T-helper 1 cell (primary cell): ENCODE measurements around the gene S100A8.

Source experiments
- DNase-seq, 5 donors: peaks; one replicate each; pipeline ENCODE4 v3.0.0-alpha.2; 2012 to 2020

The S100A8 gene

DNA sequence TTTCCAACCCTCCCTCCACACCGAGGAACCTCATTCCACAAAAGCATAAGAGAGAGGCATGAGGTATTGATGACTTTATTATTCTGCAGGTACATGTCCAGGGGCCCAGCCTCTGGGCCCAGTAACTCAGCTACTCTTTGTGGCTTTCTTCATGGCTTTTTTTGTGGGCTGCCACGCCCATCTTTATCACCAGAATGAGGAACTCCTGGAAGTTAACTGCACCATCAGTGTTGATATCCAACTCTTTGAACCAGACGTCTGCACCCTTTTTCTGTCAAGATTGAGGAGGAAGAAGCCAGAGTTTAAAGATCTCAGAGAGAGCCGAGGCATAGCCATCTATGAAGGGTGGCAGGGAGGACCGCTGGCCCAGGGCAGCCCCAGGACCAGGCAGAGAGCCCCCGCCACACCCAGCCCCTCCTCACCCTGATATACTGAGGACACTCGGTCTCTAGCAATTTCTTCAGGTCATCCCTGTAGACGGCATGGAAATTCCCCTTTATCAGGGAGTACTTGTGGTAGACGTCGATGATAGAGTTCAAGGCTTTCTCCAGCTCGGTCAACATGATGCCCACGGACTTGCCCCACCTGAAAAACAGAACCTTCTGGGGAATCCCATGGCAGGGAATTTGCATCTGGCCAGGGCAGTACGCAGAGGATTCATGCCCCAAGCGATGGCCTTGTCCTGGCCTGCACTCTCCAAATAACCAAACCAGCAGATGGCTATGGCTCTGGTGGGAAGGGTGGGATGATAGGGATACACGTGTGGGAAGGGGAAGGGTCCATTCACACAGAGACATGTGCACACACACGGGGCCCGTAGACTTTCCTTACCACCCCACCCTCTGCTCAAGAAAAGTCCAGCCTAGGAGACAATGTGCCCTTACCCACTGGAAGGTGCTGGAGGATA lies 647 bp downstream of the S100A8 start:
- no peak for DNase-seq

DNA sequence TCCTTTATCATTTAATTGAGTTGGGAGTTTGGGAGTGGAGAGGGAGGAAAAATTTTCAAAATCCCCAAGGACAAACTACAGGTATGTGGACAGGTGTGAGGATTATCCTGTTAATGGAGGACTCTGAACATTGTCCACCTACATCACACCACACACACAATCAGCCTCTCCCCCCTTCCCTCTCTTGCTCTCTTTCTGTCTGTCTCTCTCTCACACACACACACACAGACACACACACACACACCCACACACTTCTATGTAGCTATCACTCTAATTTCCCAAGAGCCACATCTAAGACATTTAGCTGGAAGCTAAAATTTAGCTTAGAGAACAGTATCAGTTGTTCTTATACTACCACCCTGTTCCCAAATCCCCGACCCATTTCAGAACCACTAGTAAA lies 1.5 kb downstream of the S100A8 start:
- no peak for DNase-seq

DNA sequence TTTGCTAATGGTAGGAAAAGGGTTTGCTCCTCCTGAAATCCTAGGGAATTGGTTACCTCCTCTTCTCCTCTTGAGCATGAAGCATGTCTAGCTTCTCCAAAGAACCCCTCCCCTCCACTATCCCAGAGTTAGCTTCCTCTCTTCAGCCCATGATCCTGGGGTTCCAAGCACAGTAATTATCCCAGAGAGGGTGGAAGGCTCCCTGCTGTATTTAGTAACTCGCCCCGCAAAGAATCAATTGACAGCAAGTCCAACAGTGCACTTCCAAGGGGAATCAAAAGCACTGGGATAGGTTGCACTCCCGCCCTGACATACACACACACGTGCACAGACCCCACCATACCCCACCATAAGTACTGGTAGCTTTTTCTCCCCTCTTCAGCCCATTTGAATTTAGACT lies 3.1 kb downstream of the S100A8 start:
- no peak for DNase-seq

DNA sequence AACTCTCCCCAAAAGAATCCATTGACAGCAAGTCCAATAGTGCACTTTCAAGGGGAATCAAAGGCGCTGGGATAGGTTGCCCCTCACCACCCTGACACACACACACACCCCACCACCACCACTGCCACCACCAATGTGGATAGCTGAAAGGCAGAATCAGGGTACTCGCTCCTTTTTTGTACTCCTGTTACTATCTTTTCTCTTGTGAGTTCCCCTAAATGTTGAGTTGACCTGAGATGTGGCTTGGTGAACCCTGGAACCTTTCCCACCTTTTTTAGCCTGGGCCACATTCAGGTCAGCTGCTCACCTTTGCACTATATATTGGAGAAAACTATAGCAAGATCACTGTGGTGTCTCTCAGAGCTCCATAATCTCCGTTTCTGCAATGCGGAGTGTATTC lies 3.9 kb downstream of the S100A8 start:
- DNase-seq, result no peak

DNA sequence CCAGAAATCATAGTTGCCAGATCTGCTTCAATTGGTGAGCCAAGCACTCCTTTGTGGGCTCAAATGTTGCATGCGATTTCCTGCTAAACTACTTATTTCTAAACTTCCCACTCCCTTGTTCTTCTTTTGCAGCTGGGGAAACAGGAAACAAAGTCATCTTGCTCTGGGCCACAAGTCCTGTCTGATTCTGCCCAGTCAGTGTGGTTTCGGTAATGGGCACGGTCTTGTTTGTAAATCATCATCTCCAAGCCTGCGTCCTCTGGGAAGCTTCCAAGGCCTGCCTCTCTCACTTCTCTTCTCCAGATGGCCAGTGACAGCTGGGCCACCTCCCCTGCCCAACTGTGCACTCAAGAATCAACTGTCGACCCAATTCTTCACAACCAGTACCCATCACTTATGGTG lies 4.4 kb downstream of the S100A8 start:
- DNase-seq, result peak in 1 of 5 donors; percentile 30

DNA sequence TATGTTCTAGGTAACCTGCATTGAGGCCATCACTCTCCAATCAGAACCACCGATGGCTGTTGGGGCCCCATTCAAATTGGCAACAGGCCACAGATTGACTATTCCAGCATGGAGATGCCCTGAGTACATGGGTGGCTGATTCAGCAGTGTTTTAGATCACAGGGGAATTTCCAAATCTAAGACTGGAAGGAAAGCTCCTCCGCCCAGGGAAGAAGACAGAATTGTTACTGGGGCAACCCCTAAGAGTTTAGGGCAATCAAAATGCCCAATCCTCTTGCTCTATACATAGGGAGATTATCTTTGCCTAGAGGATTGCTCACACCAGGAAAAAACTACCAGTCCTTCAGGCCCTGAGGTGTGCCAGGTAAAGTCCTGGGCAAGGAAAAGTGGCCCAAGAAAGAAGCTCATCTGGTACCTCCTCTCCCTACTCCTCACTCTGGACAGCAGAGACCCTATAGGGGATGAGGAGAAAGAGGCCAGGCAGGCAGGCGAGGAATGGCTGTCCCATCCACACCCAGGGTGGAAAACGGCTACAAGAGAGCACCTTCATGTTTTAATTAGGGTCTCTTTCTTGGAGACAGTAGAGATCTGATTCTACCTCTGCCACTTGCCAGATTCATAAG lies 5.8 kb downstream of the S100A8 start:
- no peak for DNase-seq

DNA sequence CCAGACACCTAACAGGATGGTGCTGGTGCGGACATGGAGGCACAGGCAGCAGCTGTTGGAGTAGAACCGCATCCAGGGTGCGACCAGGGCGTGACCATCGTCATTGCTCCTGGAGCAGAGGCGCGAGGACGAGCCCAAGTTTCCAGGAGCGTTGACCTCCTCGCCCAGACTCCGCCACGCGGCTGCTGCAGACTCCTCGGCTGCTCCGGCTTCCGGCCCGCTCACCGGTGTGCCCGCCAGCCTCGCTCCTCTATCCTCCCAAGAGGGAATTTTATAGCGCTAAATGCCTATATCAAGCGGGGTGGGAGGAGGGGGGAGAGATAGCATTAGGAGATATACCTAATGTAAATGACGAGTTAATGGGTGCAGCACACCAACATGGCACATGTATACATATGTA lies 10.2 kb downstream of the S100A8 start:
- no peak for DNase-seq

DNA sequence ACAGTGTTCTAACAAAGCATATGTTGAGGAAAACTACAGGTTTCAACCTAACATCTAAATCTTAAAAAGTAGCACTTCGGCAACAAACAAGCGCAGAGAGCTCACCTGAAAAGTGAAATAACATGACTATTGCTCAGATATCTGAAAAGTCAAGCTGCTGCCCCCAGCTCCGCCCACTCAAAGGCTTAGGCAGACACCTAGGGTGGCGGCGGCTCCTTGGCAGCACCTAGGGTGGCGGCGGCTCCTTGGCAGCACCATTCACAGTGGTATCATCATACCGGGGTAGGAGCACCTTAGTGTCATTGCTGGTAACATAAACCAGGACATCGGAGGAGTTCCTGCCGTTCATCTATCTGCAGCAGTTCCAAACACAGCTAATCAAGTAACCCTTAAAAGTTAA lies 11.3 kb downstream of the S100A8 start:
- no peak for DNase-seq

DNA sequence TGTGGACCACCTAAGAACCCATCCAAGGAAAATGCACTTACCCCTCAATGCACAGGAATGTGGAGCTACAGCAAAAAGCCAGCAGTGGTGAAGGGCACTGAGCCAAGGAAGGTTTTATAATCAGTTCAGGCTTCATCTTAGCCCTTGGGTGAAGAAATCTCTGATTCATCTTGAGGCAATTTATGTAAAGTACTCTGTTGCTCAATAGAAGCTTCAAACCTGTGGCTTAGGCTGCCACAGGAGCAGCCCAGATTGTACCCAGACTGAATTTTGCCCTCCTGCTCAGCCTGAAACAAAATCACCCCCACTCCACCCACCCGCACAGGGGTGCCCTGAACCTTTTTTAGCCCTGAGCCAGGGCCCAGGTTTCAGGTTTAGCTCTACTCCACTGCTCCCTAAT lies 15.4 kb downstream of the S100A8 start, which contains the start of gene S100A12:
Gene S100A12, minus strand, starts transcription at position 111 of the 400 bp plus-strand sequence. CDS start 1,029 bp downstream, outside the sequence.
- DNase-seq, result no peak

DNA sequence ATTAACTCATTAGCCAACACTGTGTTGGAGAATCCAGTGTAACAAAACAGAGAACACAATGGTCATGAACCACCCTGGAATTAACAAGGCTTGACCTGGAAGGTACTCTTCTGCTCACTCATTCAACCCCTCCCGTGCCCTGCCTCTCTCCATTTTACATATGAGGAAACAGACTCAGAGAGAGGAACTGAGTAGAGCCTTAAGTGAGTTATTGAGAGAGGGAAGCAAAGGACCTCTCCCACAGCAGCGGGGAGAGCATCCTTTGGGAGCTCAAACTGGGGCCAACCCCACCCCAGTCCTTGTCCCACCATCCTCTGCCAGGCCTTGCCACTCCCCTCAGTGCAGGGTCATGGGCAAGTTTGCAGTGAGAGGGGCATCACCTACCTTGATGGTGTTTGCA lies 16.8 kb downstream of the S100A8 start:
- DNase-seq, result no peak

DNA sequence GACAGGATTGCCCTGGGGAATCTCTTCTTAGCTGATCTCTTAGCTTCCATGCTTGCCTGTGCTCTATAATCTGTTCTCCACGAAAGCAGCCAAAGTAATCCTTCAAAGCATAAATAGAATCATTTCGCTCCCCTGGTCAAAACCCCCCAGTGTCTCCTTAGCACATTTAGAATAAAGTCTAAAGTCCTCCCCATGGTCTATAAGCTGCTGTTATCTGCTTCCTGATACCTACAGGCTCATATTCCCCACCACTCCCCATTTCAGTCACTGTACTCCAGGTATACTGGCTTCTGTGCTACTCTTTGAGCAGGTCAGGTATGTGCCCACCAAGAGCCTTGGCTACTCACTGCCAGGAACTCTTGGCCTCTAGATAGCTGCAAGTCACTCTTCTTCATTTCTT lies 18.3 kb downstream of the S100A8 start:
- no peak for DNase-seq

DNA sequence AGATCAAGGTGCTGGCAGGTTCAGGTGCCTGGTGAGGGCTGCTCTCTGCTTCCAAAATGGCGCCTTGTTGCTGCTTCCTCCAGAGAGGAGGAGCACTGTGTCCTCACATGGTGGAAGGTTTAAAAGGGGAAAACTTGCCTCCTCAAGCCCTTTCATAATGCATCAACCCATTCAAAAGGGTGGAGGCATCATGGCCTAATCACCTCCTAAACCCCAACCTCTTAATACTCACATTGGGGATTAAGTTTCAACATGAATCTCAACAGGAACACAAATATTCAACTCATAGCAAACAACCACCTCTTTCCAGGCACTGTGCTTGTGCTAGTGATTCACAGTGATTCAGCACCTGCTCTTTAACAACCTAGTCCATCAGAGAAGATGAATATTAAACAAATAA lies 19.6 kb downstream of the S100A8 start:
- no peak for DNase-seq

DNA sequence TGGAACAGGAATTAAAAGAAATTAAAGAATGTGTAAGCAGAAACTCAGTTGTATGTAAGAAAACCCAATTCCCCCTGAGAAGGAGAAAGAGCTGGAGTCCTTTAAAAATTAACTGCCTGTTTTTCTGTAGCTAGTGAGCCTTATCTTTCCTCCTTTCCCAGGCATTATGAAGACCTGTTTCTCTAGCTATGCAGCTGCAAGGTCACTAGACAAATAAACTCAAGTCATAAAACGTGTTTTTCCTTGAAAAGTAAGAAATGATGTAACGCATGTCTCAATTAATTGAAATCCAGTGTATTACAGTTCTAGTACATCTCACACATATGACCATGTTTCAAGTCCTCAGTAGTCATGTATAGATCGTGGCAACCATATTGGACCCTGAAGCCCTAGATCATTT lies 20.7 kb downstream of the S100A8 start:
- DNase-seq, result no peak

DNA sequence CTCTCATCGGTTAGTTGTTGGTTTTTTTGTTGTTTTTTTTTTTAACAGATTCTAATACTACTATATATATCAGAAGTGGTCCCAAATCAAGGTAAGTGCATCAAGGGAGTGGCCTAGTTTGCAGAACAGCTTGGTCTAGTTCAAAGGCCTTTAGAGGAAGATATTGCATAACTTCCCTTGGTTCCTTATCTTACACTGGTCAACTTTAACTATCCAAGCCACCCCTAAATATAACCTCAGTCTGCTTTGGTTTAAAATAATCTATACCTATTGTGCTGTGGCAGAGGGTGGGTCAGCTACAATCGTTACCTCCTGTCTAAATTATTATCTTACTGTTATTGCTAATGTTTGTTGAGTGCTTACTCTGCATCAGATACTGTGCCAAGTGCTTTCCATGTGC lies 22.4 kb downstream of the S100A8 start:
- DNase-seq, result no peak

DNA sequence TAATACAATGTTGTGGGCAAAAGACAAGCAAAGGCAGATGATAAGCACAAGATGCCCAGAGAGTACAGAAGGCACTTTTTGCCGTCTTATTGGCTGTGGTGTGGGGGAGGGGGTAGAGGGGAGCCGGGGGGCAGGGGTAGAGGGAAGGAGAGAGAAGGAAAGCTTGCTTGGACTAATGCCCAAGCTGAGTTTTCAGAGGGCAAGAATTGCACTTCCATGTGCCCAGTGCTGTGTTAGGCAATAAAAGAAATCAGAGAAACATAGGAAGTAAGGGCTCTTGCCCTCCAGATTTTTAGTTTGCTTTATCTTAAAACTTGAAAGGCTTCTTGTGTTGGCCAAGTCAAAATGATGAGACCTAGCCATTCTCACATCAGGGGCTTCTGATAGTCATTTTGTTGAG lies 23.8 kb downstream of the S100A8 start:
- DNase-seq, result no peak

DNA sequence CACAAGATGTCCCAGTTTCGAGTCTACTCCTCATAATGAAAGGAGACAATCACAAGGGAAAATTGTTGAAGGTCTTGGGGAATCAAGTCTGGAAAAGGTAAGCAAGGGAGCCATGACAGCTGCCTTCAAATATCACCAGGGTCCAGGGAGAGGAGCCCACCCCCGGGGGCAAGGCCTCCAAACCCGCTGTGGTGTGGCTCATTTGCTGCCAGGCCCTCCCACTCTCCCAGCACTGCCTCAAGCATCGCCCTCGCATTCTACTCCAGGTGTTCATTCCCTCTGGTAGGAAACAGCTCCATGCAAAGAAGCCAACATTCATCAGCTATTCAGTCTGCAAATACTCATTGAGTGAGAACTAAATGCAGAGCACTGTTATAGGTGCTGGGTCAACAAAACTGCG lies 24.6 kb downstream of the S100A8 start:
- no peak for DNase-seq

DNA sequence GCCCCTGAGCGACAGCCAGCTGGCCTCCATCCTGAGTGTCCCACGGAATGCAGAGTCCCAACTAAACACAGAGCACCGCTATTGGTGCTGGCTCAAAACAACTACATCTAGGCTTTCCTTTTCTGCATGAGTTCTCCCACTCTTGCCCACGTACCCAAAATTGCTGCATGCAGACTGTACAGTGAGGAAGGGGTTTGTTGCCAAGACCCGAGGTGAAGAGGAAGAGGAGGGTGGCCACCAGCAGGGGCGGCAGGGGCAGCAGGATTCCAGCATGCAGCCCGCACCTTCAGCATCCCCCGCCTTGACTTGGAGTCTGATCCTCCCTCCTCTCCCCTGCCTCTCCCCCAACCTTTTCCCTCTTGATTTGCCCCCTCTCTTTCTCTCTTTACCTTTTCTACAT lies 25.2 kb downstream of the S100A8 start:
- DNase-seq, result no peak

DNA sequence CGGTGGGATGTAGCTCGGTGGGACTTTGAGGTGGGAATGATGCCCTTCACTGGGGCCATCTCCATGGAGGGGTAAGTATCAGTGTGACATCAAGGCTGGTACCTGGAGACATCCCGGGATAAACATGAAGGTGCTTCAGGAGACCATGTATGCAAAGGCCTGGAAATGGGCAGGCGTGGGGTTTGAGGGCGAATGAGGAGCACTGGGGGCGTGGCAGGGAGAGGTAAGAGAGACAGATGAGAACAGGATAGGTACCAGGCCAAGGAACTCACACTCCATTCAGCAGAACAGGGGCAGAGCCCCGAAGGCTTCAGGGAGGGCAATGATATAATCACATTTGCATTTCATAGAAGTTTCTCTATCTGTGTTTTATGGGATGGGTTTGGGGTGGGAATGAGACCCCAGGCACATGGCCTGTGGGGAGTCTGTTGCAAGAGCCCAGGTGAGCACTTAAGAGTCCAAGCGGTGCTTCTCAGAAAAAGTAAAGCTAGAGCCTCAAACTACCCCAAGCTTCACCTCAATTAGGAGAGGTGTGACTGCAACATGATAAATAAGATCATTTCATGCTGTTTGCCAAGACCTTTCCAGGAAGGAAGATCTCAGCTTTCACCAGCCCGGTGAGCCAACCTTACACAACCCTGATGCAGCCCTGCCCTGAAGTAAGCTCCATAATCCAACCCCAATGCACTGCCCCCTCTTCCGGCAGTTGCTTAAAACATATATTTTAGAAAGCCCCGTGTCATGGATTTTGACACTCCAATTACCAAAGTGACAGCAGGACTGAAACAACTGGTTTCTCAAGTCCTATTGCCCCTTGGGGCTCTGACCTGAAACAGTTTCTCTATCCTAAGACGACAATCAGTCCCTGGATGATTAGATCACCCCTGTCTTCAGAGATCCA lies 25.9 kb downstream of the S100A8 start:
- no peak for DNase-seq

DNA sequence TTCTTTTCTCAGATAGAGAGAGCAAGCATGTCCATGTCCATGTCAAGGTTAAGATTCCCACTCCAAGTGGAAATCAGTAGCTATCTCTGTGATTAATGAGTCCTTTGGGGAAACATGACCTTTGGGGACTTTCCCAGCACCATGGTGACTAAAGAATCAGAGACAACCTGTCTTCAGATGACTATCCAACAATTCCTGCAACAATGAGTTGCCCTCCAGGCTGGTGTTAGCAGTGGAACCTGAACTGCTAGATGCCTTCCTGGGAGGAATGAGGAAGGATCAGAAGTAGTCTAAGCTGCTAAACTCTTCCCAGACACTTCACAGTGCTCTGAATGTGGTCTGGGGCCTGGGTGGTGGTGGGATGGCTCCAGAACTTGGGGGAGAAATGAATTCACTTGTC lies 26.7 kb downstream of the S100A8 start:
- no peak for DNase-seq

DNA sequence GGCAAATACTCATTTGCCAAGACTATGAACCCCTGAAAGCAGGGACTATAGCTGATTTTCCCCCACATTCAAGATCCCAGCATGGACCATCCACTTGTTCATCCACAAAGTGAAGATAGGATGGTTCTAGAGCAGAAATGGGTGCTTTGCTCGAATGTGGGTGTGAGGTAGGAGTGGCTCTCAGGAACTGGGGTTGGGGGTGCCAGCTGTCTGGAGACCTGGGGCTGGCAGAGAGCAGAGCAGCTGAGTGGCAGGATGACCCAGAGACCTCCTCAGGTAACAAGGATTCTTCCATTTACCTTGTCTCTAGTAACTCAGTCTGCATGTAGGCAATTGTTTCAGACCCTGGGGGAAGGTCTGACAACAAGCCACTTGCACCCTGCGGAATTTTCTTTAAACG lies 27.2 kb downstream of the S100A8 start:
- no peak for DNase-seq

DNA sequence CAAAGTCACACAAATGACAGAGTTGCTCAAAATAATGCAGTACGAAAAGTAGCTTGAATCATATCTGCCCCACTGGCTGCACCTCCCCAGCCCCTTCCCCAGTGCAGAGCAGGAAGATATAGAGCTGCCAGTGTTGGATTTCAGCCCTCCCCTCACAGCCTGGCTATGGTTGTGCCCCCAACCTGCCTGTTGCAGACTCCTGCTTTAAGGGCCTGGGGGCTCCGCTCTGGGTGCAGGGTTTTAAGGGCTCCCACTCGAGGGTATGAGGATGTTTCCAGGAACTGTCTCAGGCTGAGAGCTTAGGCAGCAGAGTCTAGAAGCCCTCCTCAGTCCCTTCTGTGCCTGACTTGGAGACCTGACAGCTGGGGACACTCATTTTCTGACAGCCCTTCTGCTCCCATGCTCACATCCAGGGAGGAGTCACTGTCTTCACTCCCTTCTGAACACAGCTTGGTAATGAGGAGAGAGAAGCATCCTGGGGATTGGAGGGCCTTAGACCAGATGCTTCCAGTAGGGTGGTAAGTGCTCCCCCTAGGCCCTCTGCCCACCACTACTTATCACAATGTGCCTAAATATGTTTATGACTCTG lies 28.6 kb downstream of the S100A8 start:
- DNase-seq, result no peak

DNA sequence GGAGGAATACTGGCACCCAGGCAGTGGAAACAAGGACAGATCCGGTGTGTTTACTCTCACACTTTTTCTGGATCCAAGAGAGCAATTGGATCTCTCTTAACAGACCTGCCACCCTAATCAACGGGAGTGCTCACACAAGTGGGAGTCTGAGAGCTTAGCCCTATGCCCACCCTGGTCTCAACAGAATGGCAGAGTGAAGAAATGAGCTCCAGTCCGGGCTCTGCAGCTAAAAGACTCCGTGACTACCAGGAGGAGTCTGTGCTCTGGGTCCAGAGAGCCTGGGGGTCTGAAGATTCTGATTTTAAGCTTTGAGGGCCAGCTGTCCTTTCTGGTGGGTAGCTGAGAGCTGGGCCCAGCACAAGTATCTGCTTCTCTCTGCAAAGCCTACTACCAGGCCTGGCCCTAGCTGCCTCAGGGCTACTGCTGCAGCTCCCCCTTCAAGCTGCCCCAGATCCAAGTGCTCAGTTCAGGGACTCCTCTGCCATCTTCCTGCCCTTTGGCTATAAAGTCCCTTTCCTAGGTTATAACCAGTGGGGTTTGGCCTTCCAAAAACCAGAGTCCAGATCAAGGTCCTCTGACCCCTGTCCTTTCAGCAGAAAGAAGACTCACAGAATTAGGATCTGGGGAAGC lies 29.3 kb downstream of the S100A8 start:
- no peak for DNase-seq
